Heart left ventricle (tissue), 16 donors: ENCODE data around the gene CDR2L. TPM values are rescaled to one million over a fixed set of nuclear protein-coding genes. Genes with fewer than 3 reads are reported as not detected.

ENCODE experiments used
- ATAC-seq, 4 donors: fragments of 200-7000 bp; cut with Tn5 transposase; one replicate each; pipeline ENCODE4 v1.9.1; 2020 to 2022; ENCODE audit warnings: moderate library complexity in 4 of 4, mild to moderate bottlenecking in 3 of 4, moderate number of reproducible peaks in 1 of 4
- DNase-seq, 5 donors: peaks; one replicate each; pipeline ENCODE4 v3.0.0-alpha.2; 2020
- H3K27ac ChIP-seq, 12 donors: fragments of 200-600 bp; sonication (generic) in 4 of 12; one replicate each; pipeline versions ENCODE4 v1.5.0 to v1.8.0; 2016 to 2022; ENCODE audit warnings: mild to moderate bottlenecking in 2 of 12
- H3K27me3 ChIP-seq, 9 donors: fragments of 200-600 bp; sonication (generic) in 2 of 9; one replicate each; pipeline versions ENCODE4 v1.5.1 to v1.8.0; 2016 to 2022; ENCODE audit warnings: mild to moderate bottlenecking in 3 of 9
- H3K36me3 ChIP-seq, 9 donors: fragments of 200-600 bp; sonication (generic) in 2 of 9; one replicate each; pipeline versions ENCODE4 v1.5.0 to v1.8.0; 2018 to 2022; ENCODE audit warnings: mild to moderate bottlenecking in 2 of 9
- H3K4me1 ChIP-seq, 12 donors: fragments of 200-600 bp; sonication (generic) in 4 of 12; one replicate each; pipeline versions ENCODE4 v1.5.0 to v1.8.0; 2016 to 2022; ENCODE audit warnings: mild to moderate bottlenecking in 3 of 12
- H3K4me3 ChIP-seq, 12 donors: fragments of 200-600 bp; sonication (generic) in 4 of 12; one replicate each; pipeline versions ENCODE4 v1.5.0 to v1.8.0; 2017 to 2022; ENCODE audit warnings: mild to moderate bottlenecking in 9 of 12, moderate library complexity in 4 of 12
- H3K9me3 ChIP-seq, 12 donors: fragments of 200-600 bp; sonication (generic) in 4 of 12; one replicate each; pipeline versions ENCODE4 v1.5.0 to v1.8.0; 2016 to 2022; ENCODE audit warnings: mild to moderate bottlenecking in 1 of 12
- CTCF ChIP-seq, 12 donors: fragments of 200-600 bp; sonication (generic) in 4 of 12; IDR thresholded peaks; one replicate each; pipeline versions ENCODE4 v1.5.0 to v1.8.0; 2018 to 2022; ENCODE audit warnings: antibody characterized with exemption in 12 of 12, mild to moderate bottlenecking in 5 of 12
- POLR2A ChIP-seq, 2 donors: fragments of 450-650 bp; IDR thresholded peaks; one replicate each; pipeline ENCODE4 v1.6.1; 2017; ENCODE audit warnings: antibody characterized with exemption in 2 of 2, mild to moderate bottlenecking in 2 of 2, moderate library complexity in 2 of 2
- WGBS, 4 donors: extraction: QIAGEN DNeasy Blood & Tissue Kit in 2 of 4; methylation state at CpG; one replicate each; pipeline versions ENCODE4 v1.1.5 to v1.1.7; 2013 to 2018; 5-methylcytosine and 5-hydroxymethylcytosine counted together
- intact Hi-C, 10 donors: fragments of 100-400 bp; cut with DNase I; formaldehyde crosslinking; loops; one replicate each; pipeline versions ENCODE4 v1.11.1 to v1.14.2; 2022
- polyA plus RNA-seq, 2 donors: library from polyadenylated mRNA; stranded (reverse); fragments of 200-250 nt; gene quantifications; one replicate each; pipeline ENCODE4 v1.2.3, GENCODE V29; 2013
- total RNA-seq, 9 donors: library from RNA; depleted of rRNA in 2 of 9; stranded (reverse); fragments of >200 nt in 2 of 9; fragmentation: NEBNext Ultra II Directional in 3 of 9; extraction: Animal tissue kit (Norgen Biotek cat#: 25700) in 3 of 9; gene quantifications; one replicate each; pipeline versions ENCODE4 v1.1.0 to v1.2.4, GENCODE V29; 2016 to 2023
- donor health status: ischemic (EF 13 %, LVEDD 7.1; RV severe dilation, severe dysfunction).
- donor health status: healthy with polysubstance abuse.
- donor health status: DM: no; HTN: yes; CAD: no.
- donor health status: DM: no; HTN: no; CAD: no.
- donor health status: ischemic (EF 25% LVEDD 6.9; RV normal size, moderate dysfunction).
- donor health status: ischemic (EF 25% LVEDD 5.7; RV mildly dilated, moderate dysfunction).
- donor health status: healthy.
- donor health status: DM: yes; HTN: yes; CAD: no.
- donor health status: ischemic (EF 35%, LVEDD 5.7; RV mildly dilated, moderate dysfunction).
- donor health status: nonischemic (EF 11% LVEDD 7.7; RV severe dilation, severe dysfunction).
- donor health status: DM: yes; HTN: yes; CAD: no.
- donor health status: PGD.
- donor health status: ischemic (EF 29% LVEDD 5.4; RV normal size, mild dysfunction).
- donor health status: nonischemic (EF 23%, LVEDD 6.1; RV moderate dilation, normal function).

CDR2L gene
- total and polyA plus RNA-seq, 11 donors, result 13.0 to 56.4 (median 18.1) TPM

GRCh38 chr17:75006653-75007052 is 19.2 kb downstream of the CDR2L start:
- Histone ChIP-seq H3K36me3 (peaks cover 0 to 48% (median 33%) of the 10 kb centered on the region in 9 donors), H3K4me3 (no peak overlapping the region), H3K27ac (no peak overlapping the region), H3K27me3 (no peaks in the 10 kb centered on the region), H3K9me3 (no peaks in the 10 kb centered on the region), H3K4me1 (peaks cover 0 to 13% (median 8%) of the 10 kb centered on the region in 12 donors)
- intact Hi-C loops, result loop anchor here in 1 of 10 donors (5.0 kb wide), 1 partner anchor 39 kb away; no protein-coding TSS in a partner anchor
- WGBS, 4 donors, result 81 to 89% (median 86%) methylated on average over 5 of the region's 5 CpGs
- peak in 1 of 12 donors; percentile 9 for TF ChIP-seq CTCF (IDR thresholded peaks at IDR 0.05)
- TF ChIP-seq POLR2A (IDR thresholded peaks at IDR 0.05), result no peak
- ATAC-seq (no peak), DNase-seq (no peak)

GRCh38 chr17:75008373-75008772 is 20.9 kb downstream of the CDR2L start:
- H3K36me3 ChIP-seq, result peaks cover 0 to 31% (median 15%) of the 10 kb centered on the region in 9 donors
- WGBS, 4 donors, result 90 to 95% (median 92%) methylated on average over 6 of the region's 6 CpGs
- intact Hi-C loops, result loop anchor here in 1 of 10 donors (5.0 kb wide), 1 partner anchor 41 kb away; no protein-coding TSS in a partner anchor
- peaks cover 0 to 24% (median 17%) of the 10 kb centered on the region in 12 donors for H3K4me1 ChIP-seq
- DNase-seq, result no peak
- ATAC-seq, result no peak
- TF ChIP-seq CTCF (IDR thresholded peaks at IDR 0.05), result no peak
- TF ChIP-seq POLR2A (IDR thresholded peaks at IDR 0.05), result no peak
- no peak overlapping the region for H3K4me3 ChIP-seq
- no peaks in the 10 kb centered on the region for H3K9me3 ChIP-seq
- H3K27ac ChIP-seq, result no peak overlapping the region
- H3K27me3 ChIP-seq, result no peaks in the 10 kb centered on the region

- no peaks in the 10 kb centered on the region for H3K27me3 ChIP-seq
- TF ChIP-seq CTCF (IDR thresholded peaks at IDR 0.05), result no peak
- TF ChIP-seq POLR2A (IDR thresholded peaks at IDR 0.05), result no peak
- ATAC-seq (no peak), DNase-seq (no peak)
- intact Hi-C loops, result loop anchor here in 1 of 10 donors (5.0 kb wide), 1 partner anchor 42 kb away; no protein-coding TSS in a partner anchor
- no peaks in the 10 kb centered on the region for H3K9me3 ChIP-seq
- H3K4me1 ChIP-seq, result peaks cover 0 to 31% (median 22%) of the 10 kb centered on the region in 12 donors
- no peak overlapping the region for H3K27ac ChIP-seq
- no peak overlapping the region for H3K4me3 ChIP-seq
- peaks cover 0 to 23% (median 7%) of the 10 kb centered on the region in 9 donors for H3K36me3 ChIP-seq
- 71 to 84% (median 82%) methylated on average over 2 of the region's 2 CpGs for WGBS, 4 donors
Measured at GRCh38 chr17:75009139-75009724, 21.8 kb downstream of the CDR2L start.

GRCh38 chr17:75010683-75011400 is 23.4 kb downstream of the CDR2L start:
- intact Hi-C loops, result loop anchor here in 6 of 10 donors (2.0 to 5.0 kb wide), 3 partner anchors 18 to 49 kb away; no protein-coding TSS in a partner anchor
- no peaks in the 10 kb centered on the region for H3K9me3 ChIP-seq
- peak; percentile 66 to 84 (median 76) for ATAC-seq
- peak overlapping the region; percentile 52 to 96 (median 90) for H3K27ac ChIP-seq
- TF ChIP-seq CTCF (IDR thresholded peaks at IDR 0.05) (peak in 1 of 12 donors; percentile 8), POLR2A (IDR thresholded peaks at IDR 0.05) (no peak)
- H3K4me1 ChIP-seq, result peaks cover 0 to 34% (median 22%) of the 10 kb centered on the region in 12 donors
- peak overlapping the region in 7 of 12 donors; percentile 78 to 94 (median 87) for H3K4me3 ChIP-seq
- no peaks in the 10 kb centered on the region for H3K27me3 ChIP-seq
- 53 to 63% (median 56%) methylated on average over 8 of the region's 8 CpGs for WGBS, 4 donors
- peaks cover 0 to 7% (median 0%) of the 10 kb centered on the region in 9 donors for H3K36me3 ChIP-seq
- DNase-seq, result peak in 4 of 5 donors; percentile 64 to 85 (median 70)
